Left forelimb (tissue), 1 donor: ENCODE measurements around the gene ZNF668.
A peak's percentile ranks its signal among the peaks of the same experiment; 100 is the strongest.

Experiments used
- DNase-seq: peaks from one replicate; pipeline ENCODE4 v3.0.0-alpha.2; 2018; ENCODE audit warnings: low spot score

The ZNF668 gene

DNA sequence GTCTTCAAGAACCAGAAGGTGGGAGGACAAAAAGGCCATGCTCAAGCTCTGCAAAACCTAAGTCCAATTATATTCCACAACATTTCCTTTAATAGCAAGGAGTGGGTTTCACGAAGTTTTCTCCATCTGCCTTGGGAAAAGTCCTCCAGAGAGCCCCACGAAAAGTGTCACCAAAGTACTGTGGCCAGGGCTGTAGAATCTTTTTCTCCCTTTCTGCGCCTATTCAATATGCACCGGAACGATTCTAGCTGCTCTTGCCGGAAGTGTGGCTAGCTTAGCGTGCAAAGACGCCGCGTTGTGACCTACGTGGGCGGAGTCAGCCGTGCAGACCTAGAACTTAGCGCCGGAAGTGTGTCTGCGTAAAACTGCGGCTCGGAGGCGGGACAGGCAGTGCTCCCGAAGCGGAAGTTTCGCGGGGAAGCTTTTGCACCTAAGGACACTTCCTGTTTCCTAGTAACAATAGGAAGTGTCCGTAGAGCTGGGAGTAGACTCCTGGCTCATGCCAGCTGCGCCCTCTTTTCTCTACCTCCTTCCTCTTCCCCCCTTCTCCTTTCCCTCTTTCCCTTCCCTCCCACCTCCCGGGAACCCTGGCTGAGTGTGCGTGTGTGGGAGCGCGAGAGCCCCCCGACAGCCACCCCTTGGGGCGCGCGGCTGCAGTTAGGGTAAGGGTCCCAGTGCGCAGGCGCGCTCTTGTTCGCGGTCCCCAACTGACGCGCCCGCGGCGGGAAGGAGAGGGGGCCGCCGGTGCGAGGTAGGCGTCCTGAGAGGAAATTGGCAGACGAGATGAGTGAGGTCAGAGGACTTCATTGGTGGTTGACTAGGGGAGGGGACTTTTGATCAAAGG is at the start of gene ZNF668, which contains the start of gene ZNF646:
TSS of gene ZNF668 (minus strand) at position 271 of the 844 bp plus-strand sequence. CDS start 9,781 bp downstream, outside the sequence.
TSS of gene ZNF646 (plus strand) at position 453 of the 844 bp plus-strand sequence. CDS start 1,903 bp downstream, outside the sequence.
- DNase-seq: peak; percentile 97

DNA sequence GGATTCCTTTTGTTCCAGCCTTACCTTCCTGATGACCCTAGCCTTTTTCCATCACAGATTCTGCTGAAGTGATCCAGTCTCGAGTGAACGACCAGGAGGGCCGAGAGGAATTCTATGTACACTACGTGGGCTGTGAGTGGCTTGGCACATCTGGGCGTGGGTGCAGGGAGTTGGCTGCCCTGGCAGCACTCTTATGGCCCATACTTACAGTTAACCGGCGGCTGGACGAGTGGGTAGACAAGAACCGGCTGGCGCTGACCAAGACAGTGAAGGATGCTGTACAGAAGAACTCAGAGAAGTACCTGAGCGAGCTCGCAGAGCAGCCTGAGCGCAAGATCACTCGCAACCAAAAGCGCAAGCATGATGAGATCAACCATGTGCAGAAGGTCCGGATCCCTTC is 46.1 kb upstream of the ZNF668 start:
- DNase-seq: no peak

- DNase-seq: no peak
These were observed 44.4 kb upstream of the ZNF668 start for GRCh38 chr16:31118223-31119155.

DNA sequence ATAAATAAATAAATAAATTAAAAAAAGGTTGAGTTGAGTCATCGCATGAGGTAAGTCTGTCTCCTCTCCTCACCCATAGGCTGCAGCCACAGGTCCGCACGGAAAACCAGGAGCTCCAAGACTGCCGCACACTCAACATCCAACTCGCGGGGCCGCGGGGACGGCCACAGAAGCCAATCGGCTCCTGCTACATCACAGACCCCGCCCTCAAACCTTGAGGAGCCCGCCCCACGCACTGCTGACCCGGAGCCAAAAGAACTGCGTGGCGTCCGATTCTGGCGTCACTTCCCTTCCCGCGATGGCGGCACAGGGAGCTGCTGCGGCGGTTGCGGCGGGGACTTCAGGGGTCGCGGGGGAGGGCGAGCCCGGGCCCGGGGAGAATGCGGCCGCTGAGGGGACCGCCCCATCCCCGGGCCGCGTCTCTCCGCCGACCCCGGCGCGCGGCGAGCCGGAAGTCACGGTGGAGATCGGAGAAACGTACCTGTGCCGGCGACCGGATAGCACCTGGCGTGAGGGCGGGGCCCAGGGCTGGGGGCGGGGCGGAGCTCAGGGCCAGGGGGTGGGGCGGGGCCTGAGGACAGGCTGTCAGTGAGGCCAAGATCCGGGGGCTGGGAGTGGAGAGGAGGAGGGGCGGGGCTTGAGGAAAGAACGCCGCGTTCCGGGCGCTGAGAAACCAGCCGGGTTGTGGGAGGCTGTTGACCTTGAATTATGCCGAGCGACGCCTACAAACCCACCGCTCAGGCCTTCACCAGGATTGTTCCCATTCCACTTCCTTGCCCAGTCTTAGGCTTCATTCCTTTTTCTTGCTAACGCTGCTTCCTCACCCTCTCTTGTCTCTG is 43.6 kb upstream of the ZNF668 start, which contains the start of gene KAT8:
TSS of gene KAT8 (plus strand) at position 281 of the 839 bp plus-strand sequence. CDS start at position 299, 18 bp downstream.
- DNase-seq: peak; percentile 98

- no peak for DNase-seq
These were observed 40.4 kb upstream of the ZNF668 start for GRCh38 chr16:31114468-31114867.

DNA sequence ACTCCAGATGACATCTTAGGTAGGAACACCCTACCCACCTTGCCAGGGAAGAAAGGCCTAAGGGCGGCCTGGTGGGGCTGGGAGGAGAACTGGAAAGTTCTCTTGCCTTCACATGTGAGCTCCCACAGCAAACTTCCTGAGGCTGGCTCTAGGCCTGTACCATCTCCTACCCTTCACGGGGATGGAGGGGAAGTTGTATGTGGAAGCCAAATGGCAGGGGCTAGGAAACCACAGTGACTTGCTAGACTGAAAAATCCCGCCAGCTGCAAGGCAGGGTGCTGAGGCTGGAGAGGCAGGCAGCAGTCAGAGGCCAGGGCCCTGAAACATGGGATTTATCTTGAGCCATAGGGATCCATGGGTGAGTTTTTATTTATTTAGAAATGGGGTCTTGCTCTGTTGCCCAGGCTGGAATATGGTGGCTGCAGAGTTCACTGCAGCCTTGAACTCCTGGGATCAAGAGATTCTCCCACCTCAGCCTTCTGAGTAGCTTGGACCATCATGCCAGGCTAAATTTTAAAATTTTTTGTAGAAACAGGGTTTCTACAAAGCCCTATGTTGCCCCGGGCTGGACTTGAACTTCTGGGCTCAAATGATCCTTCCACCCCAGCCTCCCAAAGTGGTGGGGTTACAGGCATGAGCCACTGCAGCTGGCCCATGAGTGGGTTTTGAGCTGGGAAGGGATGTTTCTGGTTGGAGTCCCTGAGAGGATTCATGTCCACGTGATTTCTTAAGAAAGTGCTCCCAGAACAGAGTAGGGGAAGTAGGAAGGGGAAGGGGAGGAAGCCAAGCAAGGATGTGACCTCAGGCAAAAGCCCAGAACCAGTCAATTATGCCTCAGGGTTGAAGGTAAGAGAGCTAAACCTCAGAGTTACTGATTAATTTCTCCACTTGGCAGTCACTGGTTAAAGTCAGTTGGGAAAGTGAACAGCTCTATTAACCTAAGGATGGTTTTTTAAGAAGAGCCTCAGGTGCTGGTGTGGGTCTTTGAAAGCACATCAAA is 39.4 kb upstream of the ZNF668 start:
- DNase-seq: no peak

DNA sequence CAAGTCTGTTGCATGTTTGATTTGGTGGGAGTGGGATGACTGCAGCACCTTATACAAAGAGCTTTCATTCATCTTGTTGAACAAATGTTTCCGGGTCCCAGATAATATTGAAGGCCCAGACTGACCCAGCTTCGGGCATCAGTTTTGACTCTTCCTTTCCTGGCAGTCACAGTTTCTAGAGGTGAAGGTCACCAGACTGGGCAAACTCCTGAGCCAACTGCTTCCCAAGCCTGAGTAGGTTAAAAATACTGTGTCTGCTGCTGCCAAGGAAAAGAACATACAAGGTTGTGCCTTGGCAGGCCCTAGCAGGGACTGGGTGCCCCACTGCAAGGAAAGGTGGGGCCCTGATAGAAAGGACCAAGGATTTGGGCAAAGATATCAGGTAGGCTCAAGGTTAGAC is 38.7 kb upstream of the ZNF668 start:
- no peak for DNase-seq

- DNase-seq: no peak
These were observed 37.9 kb upstream of the ZNF668 start for GRCh38 chr16:31111881-31112466.

GRCh38 chr16:31110106-31111034 is 36.3 kb upstream of the ZNF668 start:
- no peak for DNase-seq

DNA sequence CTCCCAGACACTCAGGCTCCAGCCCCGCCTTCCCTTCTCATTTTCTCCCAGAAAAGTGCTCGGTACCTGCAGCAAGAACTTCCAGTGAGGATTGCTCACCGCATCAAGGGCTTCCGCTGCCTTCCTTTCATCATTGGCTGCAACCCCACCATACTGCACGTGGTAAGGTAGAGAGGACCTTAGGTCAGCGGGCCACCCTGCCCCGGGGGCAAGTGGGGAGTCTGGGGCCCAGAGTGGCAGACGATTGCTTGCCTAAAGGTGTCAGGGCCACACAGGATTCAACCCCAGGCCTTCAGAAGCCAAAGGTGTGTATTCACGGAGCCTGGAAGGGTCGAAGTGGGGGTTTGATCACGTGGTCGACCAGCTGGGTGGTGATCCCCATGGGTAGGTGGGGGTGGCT is 35.6 kb upstream of the ZNF668 start:
- DNase-seq: no peak

DNA sequence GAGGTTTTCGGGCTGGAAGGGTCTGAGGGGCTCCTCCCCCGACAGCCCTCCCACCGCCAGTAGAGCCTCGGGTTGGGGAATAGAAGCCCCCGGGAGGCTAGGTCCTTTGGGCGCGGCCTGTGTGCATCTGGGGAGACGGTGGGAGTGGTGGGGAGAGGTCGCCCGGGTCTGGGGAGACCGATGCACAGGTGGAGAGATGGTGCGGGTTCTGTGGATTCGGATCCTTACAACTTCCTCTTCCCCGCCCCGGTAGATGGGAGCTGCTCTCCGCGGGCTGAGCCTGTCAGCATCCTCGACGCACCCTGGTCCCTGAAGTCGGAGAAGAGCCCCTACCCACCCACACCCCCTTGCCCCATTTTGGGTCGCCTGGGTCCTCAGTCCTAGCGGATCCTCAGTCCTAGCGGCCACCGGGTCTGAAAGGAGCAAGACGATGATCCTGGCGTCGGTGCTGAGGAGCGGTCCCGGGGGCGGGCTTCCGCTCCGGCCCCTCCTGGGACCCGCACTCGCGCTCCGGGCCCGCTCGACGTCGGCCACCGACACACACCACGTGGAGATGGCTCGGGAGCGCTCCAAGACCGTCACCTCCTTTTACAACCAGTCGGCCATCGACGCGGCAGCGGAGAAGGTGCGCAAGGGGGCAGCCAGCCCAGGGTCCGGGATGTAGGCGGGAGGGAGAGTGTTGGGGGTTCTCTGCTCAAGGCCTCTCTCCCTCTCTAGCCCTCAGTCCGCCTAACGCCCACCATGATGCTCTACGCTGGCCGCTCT is 34.9 kb upstream of the ZNF668 start:
- no peak for DNase-seq

DNA sequence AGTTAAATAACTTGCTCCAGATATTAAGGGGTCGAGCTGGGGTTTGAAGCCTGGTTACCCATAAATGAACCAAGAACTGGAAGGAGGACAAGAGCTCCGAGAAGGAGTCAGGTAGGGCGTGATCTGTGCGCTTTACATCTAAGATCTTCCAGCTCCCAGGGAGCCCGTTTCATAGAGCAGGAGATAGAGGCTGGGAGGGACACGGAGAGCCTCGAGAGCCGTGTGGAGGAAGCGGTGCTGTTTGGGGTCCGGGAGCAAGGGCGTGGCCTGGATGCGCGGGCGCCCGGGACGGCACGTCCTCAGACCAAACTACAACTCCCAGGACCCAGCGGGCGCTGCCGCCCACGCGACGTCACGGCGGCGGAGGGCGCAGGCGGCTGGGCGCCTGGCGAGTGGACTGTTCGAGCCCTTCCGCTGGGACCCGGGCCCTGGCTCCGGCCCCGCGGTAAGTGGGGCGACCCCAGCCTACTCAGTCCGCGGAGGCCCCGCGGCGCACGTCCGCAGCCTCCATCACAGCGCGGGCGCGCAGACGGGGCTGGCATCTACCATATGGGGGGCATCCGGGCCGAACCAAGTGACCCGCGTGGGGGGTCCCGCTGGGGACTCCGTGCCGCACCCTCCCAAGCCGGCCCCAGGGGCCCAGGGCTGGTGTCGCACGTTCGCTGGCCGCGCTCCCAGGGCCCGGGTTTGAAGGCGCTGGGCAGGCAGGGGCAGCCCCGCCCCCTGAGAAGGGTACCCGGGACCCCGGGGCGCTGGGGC is 34.2 kb upstream of the ZNF668 start, which contains the start of gene BCKDK:
TSS of gene BCKDK (plus strand) at position 352 of the 759 bp plus-strand sequence. CDS start 838 bp downstream, outside the sequence.
- peak; percentile 81 for DNase-seq

GRCh38 chr16:31107465-31107867 is 33.4 kb upstream of the ZNF668 start:
- no peak for DNase-seq

DNA sequence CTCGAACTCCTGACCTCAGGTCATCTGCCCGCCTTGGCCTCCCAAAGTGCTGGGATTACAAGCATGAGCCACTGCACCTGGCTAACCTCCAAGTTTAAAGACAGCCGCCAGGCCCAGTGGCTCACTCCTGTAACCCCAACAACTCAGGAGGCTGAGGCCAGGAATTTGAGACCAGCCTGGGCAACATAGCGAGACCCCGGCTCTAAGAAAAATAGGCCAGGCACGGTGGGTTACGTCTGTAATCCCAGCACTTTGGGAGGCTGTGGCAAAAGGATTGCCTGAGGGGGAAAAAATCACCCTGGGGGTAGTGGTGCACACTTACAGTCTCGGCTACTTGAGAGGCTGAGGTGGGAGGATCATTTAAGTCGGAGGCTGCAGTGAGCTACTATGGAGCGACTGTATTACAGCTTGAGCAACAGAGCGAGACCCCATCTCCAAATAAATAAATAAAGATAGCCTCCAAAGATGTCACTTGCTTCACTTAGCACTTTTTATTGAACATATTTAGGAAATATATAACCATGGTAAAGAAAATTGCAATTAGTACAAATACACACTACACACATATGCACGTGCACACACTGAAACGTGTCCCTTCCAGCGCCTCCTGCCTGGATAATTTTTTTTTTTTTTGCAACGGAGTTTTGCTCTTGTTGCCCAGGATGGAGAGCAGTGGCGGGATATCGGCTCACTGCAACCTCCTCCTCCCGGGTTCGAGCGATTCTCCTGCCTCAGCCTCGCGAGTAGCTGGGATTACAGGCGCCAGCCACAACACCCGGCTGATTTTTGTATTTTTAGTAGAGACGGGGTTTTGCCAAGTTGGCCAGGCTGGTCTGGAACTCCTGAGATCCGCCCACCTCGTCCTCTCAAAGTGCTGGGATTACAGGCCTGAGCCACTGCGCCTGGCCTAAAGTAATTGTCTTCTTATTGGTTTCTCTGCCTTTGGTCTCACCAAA is 32.7 kb upstream of the ZNF668 start:
- DNase-seq: no peak

GRCh38 chr16:31105677-31106213 is 31.7 kb upstream of the ZNF668 start:
- peak; percentile 87 for DNase-seq
